Caco-2 (cell line): ENCODE measurements around the gene ASAP2. TPM values are rescaled to one million over a fixed set of nuclear protein-coding genes. Genes with fewer than 3 reads are reported as not detected.
A peak's percentile ranks its signal among the peaks of the same experiment; 100 is the strongest.

Source experiments
- BruUV-seq: library from RNA; stranded (reverse); fragments of 400-500 nt; replicated peaks from 2 replicates; lab custom pipeline; 2021; lab: Mats Ljungman, UMichigan
- CTCF ChIA-PET: fragments of 300-600 bp; sonication (Branson Sonifier 250); formaldehyde crosslinking; loops from one replicate; lab custom pipeline; 2022; ENCODE audit warnings: antibody characterized with exemption; lab: Charles Lee
- POLR2A ChIA-PET: fragments of 300-600 bp; sonication (Branson Sonifier 250); formaldehyde crosslinking; loops from one replicate; lab custom pipeline; 2022; ENCODE audit warnings: antibody characterized with exemption; lab: Charles Lee
- DNase-seq, 2 experiments: peaks; one replicate each; pipeline versions ENCODE4 v3.0.0 to v3.0.0-alpha.2; 2020 to 2022
- H3K27me3 ChIP-seq: replicated peaks from 2 replicates; pipeline ENCODE4 v1.6.0; 2011; ENCODE audit warnings: low read length; ENCODE audit not compliant: control insufficient read depth, insufficient read depth
- H3K36me3 ChIP-seq: 2 replicates; pipeline ENCODE4 v1.5.1; 2011; ENCODE audit warnings: low read length; ENCODE audit not compliant: control insufficient read depth, insufficient read depth
- H3K4me1 ChIP-seq: fragments of 250-450 bp; sonication (Bioruptor Pico); 2 replicates; pipeline ENCODE4 v1.5.1; 2020; ENCODE audit warnings: mild to moderate bottlenecking
- H3K4me3 ChIP-seq: 2 replicates; pipeline ENCODE4 v1.5.1; 2011; ENCODE audit warnings: low read depth, mild to moderate bottlenecking, control low read depth, low read length
- H3K9me3 ChIP-seq: fragments of 250-450 bp; sonication (Bioruptor Pico); 2 replicates; pipeline ENCODE4 v1.5.1; 2020; ENCODE audit warnings: mild to moderate bottlenecking, moderate library complexity
- H3K27ac Mint-ChIP-seq: one replicate; pipeline ENCODE4 v1.8.0; 2022; ENCODE audit warnings: mixed read lengths; ENCODE audit not compliant: unreplicated experiment
- H3K27me3 Mint-ChIP-seq: one replicate; pipeline ENCODE4 v1.8.0; 2022; ENCODE audit warnings: mixed read lengths; ENCODE audit not compliant: insufficient read depth, unreplicated experiment
- H3K36me3 Mint-ChIP-seq: one replicate; pipeline ENCODE4 v1.8.0; 2022; ENCODE audit warnings: mild to moderate bottlenecking, mixed read lengths; ENCODE audit not compliant: insufficient read depth, unreplicated experiment
- H3K4me1 Mint-ChIP-seq: one replicate; pipeline ENCODE4 v1.8.0; 2022; ENCODE audit warnings: low read depth, mixed read lengths; ENCODE audit not compliant: unreplicated experiment
- H3K4me3 Mint-ChIP-seq: one replicate; pipeline ENCODE4 v1.8.0; 2022; ENCODE audit warnings: mild to moderate bottlenecking, moderate library complexity, mixed read lengths; ENCODE audit not compliant: unreplicated experiment
- H3K9me3 Mint-ChIP-seq: one replicate; pipeline ENCODE4 v1.8.0; 2022; ENCODE audit warnings: mixed read lengths; ENCODE audit not compliant: unreplicated experiment
- intact Hi-C: fragments of 100-400 bp; cut with micrococcal nuclease; formaldehyde crosslinking; loops from one replicate; pipeline ENCODE4 v1.10.0; 2022; ENCODE audit not compliant: unreplicated experiment
- total RNA-seq: library from RNA; stranded (reverse); gene quantifications from 2 replicates; pipeline ENCODE4 v1.2.3, GENCODE V29; 2022
- TF ChIP-seq, protein P1 (sequence below), 2 experiments: fragments of 200-600 bp in 1 of 2; IDR thresholded peaks; 1 replicate in 1 of 2; 2 replicates in 1 of 2; pipeline versions ENCODE4 v1.5.1 to v1.8.0; 2011 to 2022; ENCODE audit warnings: antibody characterized with exemption in 1 of 2, control low read depth in 1 of 2, inconsistent platforms in 1 of 2, low read depth in 1 of 2, low read length in 1 of 2, mild to moderate bottlenecking in 1 of 2, moderate library complexity in 1 of 2; ENCODE audit not compliant: insufficient read depth in 1 of 2, severe bottlenecking in 1 of 2, unreplicated experiment in 1 of 2

Gene ASAP2
- total RNA-seq, 1 experiment from 2014 or later = 25.6 TPM

DNA sequence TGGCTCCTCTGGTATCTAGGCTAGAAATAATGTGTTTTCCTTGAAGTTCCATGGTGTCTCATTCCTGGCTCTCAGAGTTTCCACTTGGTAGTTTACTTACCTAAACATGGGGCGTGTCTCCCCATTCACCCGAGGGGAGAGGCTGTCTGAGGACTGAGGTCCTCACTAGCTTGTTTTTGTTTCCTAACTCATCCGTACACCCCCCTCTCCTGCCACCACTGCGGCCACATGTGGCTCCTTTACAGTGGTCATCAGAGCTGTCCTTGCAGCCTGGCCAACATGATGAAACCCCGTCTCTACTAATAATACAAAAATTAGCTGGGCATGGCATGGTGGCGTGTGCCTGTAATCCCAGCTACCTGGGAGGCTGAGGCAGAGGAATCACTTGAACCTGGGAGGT lies 106.0 kb downstream of the ASAP2 start:
- DNase-seq = peak in 1 of 2 experiments; percentile 7
- Histone ChIP-seq H3K4me3 (no peak overlapping the region), H3K27me3 (no peaks in the 10 kb centered on the region), H3K4me1 (peaks cover 19% of the 10 kb centered on the region), H3K36me3 (no peaks in the 10 kb centered on the region), H3K9me3 (no peaks in the 10 kb centered on the region)
- Mint-ChIP-seq H3K36me3 (peaks cover 8% of the 10 kb centered on the region), H3K27ac (no peak overlapping the region), H3K4me1 (peaks cover 21% of the 10 kb centered on the region), H3K9me3 (no peaks in the 10 kb centered on the region), H3K4me3 (no peak overlapping the region), H3K27me3 (no peaks in the 10 kb centered on the region)
- ChIA-PET POLR2A (no interaction called here), CTCF (no interaction called here)
- intact Hi-C loops = no loop called here
- TF ChIP-seq, protein P1, sequence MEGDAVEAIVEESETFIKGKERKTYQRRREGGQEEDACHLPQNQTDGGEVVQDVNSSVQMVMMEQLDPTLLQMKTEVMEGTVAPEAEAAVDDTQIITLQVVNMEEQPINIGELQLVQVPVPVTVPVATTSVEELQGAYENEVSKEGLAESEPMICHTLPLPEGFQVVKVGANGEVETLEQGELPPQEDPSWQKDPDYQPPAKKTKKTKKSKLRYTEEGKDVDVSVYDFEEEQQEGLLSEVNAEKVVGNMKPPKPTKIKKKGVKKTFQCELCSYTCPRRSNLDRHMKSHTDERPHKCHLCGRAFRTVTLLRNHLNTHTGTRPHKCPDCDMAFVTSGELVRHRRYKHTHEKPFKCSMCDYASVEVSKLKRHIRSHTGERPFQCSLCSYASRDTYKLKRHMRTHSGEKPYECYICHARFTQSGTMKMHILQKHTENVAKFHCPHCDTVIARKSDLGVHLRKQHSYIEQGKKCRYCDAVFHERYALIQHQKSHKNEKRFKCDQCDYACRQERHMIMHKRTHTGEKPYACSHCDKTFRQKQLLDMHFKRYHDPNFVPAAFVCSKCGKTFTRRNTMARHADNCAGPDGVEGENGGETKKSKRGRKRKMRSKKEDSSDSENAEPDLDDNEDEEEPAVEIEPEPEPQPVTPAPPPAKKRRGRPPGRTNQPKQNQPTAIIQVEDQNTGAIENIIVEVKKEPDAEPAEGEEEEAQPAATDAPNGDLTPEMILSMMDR (IDR thresholded peaks at IDR 0.05; ENCODE audit: insufficient read depth in 1 of 2, low read depth in 1 of 2, low read length in 1 of 2, severe bottlenecking in 1 of 2, unreplicated experiment in 1 of 2) = no peak
- no TSS peak for BruUV-seq

DNA sequence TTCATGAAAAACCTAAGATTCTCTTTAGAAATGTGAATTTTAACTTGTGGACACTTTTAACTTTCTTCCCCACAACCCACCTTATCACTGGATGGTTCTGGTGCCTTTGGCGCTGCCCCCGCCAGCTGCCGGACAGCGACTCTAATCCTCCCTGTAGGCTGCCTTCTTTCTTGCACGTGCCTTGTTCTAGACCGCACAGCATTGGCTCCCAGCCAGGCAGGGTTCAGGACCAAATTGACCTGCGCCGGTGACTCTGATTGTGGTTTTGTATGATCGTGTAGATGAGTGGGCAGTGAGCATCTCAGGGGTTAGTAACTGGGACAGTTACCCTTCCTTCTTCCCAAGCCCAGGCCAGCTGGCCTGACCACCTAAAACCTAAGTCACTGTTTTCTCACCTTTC lies 106.8 kb downstream of the ASAP2 start:
- intact Hi-C loops = no loop called here
- H3K36me3 ChIP-seq = no peaks in the 10 kb centered on the region
- Mint-ChIP-seq H3K27ac (no peak overlapping the region), H3K4me3 (no peak overlapping the region), H3K27me3 (no peaks in the 10 kb centered on the region), H3K9me3 (no peaks in the 10 kb centered on the region), H3K4me1 (peaks cover 21% of the 10 kb centered on the region), H3K36me3 (peaks cover 8% of the 10 kb centered on the region)
- ChIA-PET POLR2A (no interaction called here), CTCF (no interaction called here)
- H3K9me3 ChIP-seq = no peaks in the 10 kb centered on the region
- no peak overlapping the region for H3K4me3 ChIP-seq
- no peaks in the 10 kb centered on the region for H3K27me3 ChIP-seq
- peaks cover 19% of the 10 kb centered on the region for H3K4me1 ChIP-seq
- DNase-seq = peak in 1 of 2 experiments; percentile 12
- TF ChIP-seq, protein P1 (IDR thresholded peaks at IDR 0.05; ENCODE audit: insufficient read depth in 1 of 2, low read depth in 1 of 2, low read length in 1 of 2, severe bottlenecking in 1 of 2, unreplicated experiment in 1 of 2) = no peak
- BruUV-seq = no TSS peak

DNA sequence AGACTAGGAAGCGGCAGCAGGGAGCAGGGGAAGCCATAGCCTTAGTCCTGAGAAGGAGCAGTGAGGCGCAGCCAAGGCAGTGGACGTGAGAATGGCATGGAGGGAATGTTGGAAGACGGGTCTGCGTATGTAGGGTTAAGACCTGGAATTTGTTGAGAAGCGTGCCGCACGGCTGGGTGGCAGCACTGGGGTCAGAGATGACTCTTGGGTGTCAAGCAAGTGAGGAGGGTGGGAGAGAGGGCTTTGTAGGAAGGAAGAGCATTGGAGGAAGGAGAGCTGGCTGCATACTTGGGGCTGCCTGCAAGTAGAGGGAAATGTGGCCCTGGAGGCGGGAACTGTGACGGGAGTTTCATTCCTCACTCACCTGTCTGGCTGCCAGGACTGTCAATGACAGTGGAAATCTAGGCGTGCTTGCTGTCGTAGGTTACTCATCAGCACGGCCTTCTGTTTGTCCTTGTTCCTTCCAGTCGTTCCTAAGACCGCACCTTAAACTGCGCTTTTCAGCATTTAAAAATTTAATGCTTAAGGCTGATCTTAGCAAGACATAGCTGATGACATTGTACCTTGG lies 108.8 kb downstream of the ASAP2 start:
- BruUV-seq = no TSS peak
- Mint-ChIP-seq H3K4me1 (peaks cover 13% of the 10 kb centered on the region), H3K27me3 (no peaks in the 10 kb centered on the region), H3K27ac (no peak overlapping the region), H3K4me3 (no peak overlapping the region), H3K9me3 (no peaks in the 10 kb centered on the region), H3K36me3 (peaks cover 3% of the 10 kb centered on the region)
- Histone ChIP-seq H3K4me1 (peaks cover 9% of the 10 kb centered on the region), H3K36me3 (no peaks in the 10 kb centered on the region), H3K4me3 (no peak overlapping the region), H3K27me3 (no peaks in the 10 kb centered on the region; the same call in 1 of the 2 replicates), H3K9me3 (no peaks in the 10 kb centered on the region)
- ChIA-PET POLR2A (no interaction called here), CTCF (no interaction called here)
- TF ChIP-seq, protein P1 (IDR thresholded peaks at IDR 0.05; ENCODE audit: insufficient read depth in 1 of 2, low read depth in 1 of 2, low read length in 1 of 2, severe bottlenecking in 1 of 2, unreplicated experiment in 1 of 2) = no peak
- peak; percentile 41 to 71 for DNase-seq
- intact Hi-C loops = no loop called here
